Kidney (tissue), 14 donors: Measurements from ENCODE around the gene SBF2. TPM values are rescaled to one million over a fixed set of nuclear protein-coding genes. Genes with fewer than 3 reads are reported as not detected.

ENCODE experiments used
- DNase-seq, 5 donors: peaks; one replicate each; pipeline ENCODE4 v3.0.0-alpha.2; 2013 to 2020
- FAIRE-seq: peaks from 2 replicates; lab custom pipeline; 2012; peaks lifted over from hg19 to GRCh38; lab: Jason Lieb, UNC
- H3K27ac ChIP-seq, 2 donors: one replicate each; pipeline ENCODE4 v1.7.0; 2013; ENCODE audit warnings: low read depth in 2 of 2, low read length in 2 of 2, inconsistent platforms in 1 of 2
- H3K27me3 ChIP-seq: one replicate; pipeline ENCODE4 v1.7.1; 2013; ENCODE audit warnings: low read length, inconsistent platforms; ENCODE audit not compliant: control insufficient read depth, insufficient read depth
- H3K36me3 ChIP-seq, 3 donors: one replicate each; pipeline versions ENCODE4 v1.7.0 to v1.7.1; 2013; ENCODE audit warnings: low read length in 3 of 3, control low read depth in 1 of 3, inconsistent platforms in 1 of 3; ENCODE audit not compliant: insufficient read depth in 3 of 3, control insufficient read depth in 2 of 3
- H3K4me1 ChIP-seq, 3 donors: one replicate each; pipeline versions ENCODE4 v1.7.0 to v1.7.1; 2013; ENCODE audit warnings: low read length in 3 of 3, inconsistent platforms in 1 of 3, low read depth in 1 of 3; ENCODE audit not compliant: control insufficient read depth in 2 of 3, insufficient read depth in 2 of 3
- H3K4me3 ChIP-seq, 3 donors: one replicate each; pipeline versions ENCODE4 v1.7.0 to v1.8.1; 2013; ENCODE audit warnings: low read length in 3 of 3, control low read depth in 1 of 3, inconsistent platforms in 1 of 3
- H3K9ac ChIP-seq, 3 donors: one replicate each; pipeline versions ENCODE4 v1.7.0 to v1.7.1; 2013; ENCODE audit warnings: low read length in 3 of 3, control low read depth in 1 of 3, inconsistent platforms in 1 of 3
- H3K9me3 ChIP-seq, 3 donors: one replicate each; pipeline versions ENCODE4 v1.7.0 to v1.7.1; 2013; ENCODE audit warnings: low read length in 3 of 3, control low read depth in 1 of 3, inconsistent platforms in 1 of 3; ENCODE audit not compliant: control insufficient read depth in 2 of 3, insufficient read depth in 1 of 3
- CTCF ChIP-seq: IDR thresholded peaks from 3 replicates; pipeline ENCODE4 v1.5.1; 2012; ENCODE audit warnings: mild to moderate bottlenecking, moderate library complexity, borderline replicate concordance; ENCODE audit not compliant: insufficient read depth; ENCODE audit errors: extremely low read depth
- intact Hi-C: fragments of 100-400 bp; cut with DNase I; formaldehyde crosslinking; loops from one replicate; pipeline ENCODE4 v1.11.1; 2022
- polyA plus RNA-seq: library from polyadenylated mRNA; stranded (reverse); fragments of 350-450 nt; fragmentation: Illumina TruSeq; extraction: RNeasy Lipid Tissue Mini Kit (QIAGEN cat#74804); gene quantifications from one replicate; pipeline ENCODE4 v1.2.3, GENCODE V29; 2014; ENCODE audit warnings: low read depth, low replicate concordance; ENCODE audit not compliant: insufficient read depth
- total RNA-seq: library from RNA; stranded (reverse); fragmentation: NEBNext Ultra II Directional; extraction: Animal tissue kit (Norgen Biotek cat#: 25700); gene quantifications from one replicate; pipeline ENCODE4 v1.2.1, GENCODE V29; 2021
- donor health status: control.
- donor health status: control.
- donor health status: control.
- donor health status: control.
- donor health status: control.
- donor health status: DM: yes; HTN: yes; CAD: no.
- donor health status: Normal renal cell carcinoma (clear cell type).

The SBF2 gene
- total and polyA plus RNA-seq, 2 donors from 2014 or later: 13.1 to 55.4 TPM

- Histone ChIP-seq H3K27me3 (no peaks in the 10 kb centered on the region), H3K4me1 (peaks cover 0 to 8% (median 7%) of the 10 kb centered on the region in 3 donors), H3K9ac (no peak overlapping the region), H3K4me3 (no peak overlapping the region), H3K36me3 (no peaks in the 10 kb centered on the region), H3K27ac (peak overlapping the region; percentile 45 to 79), H3K9me3 (no peaks in the 10 kb centered on the region)
- no peak for FAIRE-seq
- intact Hi-C loops: loop anchor here (10.0 kb wide), 1 partner anchor 549 kb away; no protein-coding TSS in a partner anchor
- peak; percentile 82 to 94 (median 87) for DNase-seq
- no peak for TF ChIP-seq CTCF
These were observed 528.5 kb downstream of the SBF2 start for GRCh38 chr11:9765320-9766101.

- Histone ChIP-seq H3K4me1 (peaks cover 0 to 23% (median 13%) of the 10 kb centered on the region in 3 donors), H3K27ac (no peak overlapping the region), H3K36me3 (no peaks in the 10 kb centered on the region), H3K27me3 (no peaks in the 10 kb centered on the region), H3K9ac (no peak overlapping the region), H3K9me3 (no peaks in the 10 kb centered on the region), H3K4me3 (no peak overlapping the region)
- intact Hi-C loops: loop anchor here (10.0 kb wide), 1 partner anchor 552 kb away; no protein-coding TSS in a partner anchor
- FAIRE-seq (no peak), DNase-seq (no peak)
- TF ChIP-seq CTCF: no peak
These were observed 530.7 kb downstream of the SBF2 start for GRCh38 chr11:9763301-9763700.

- no peaks in the 10 kb centered on the region for H3K27me3 ChIP-seq
- H3K9ac ChIP-seq: no peak overlapping the region
- no peak overlapping the region for H3K27ac ChIP-seq
- no peak overlapping the region for H3K4me3 ChIP-seq
- DNase-seq (no peak), FAIRE-seq (no peak)
- no peaks in the 10 kb centered on the region for H3K9me3 ChIP-seq
- H3K36me3 ChIP-seq: no peaks in the 10 kb centered on the region
- peaks cover 0 to 26% (median 13%) of the 10 kb centered on the region in 3 donors for H3K4me1 ChIP-seq
- TF ChIP-seq CTCF: no peak
- intact Hi-C loops: loop anchor here (10.0 kb wide), 1 partner anchor 552 kb away; no protein-coding TSS in a partner anchor
These were observed 531.5 kb downstream of the SBF2 start for GRCh38 chr11:9762531-9762930.
